SU-DHL-6 (cell line): ENCODE measurements around the gene LRGUK.

Source experiments
- H2AFZ ChIP-seq: fragments of 200-600 bp; sonication (generic); 2 replicates; pipeline ENCODE4 v1.6.1; 2014; ENCODE audit warnings: low read depth, mild to moderate bottlenecking, moderate library complexity, mixed read lengths, antibody characterized with exemption, low read length; ENCODE audit not compliant: severe bottlenecking
- H3F3A ChIP-seq: fragments of 200-600 bp; shearing (Covaris generic); 2 replicates; pipeline ENCODE4 v1.6.0; 2016; ENCODE audit warnings: antibody characterized with exemption, mild to moderate bottlenecking; ENCODE audit not compliant: insufficient read depth
- H3K27ac ChIP-seq: fragments of 200-600 bp; sonication (generic); 2 replicates; pipeline ENCODE4 v1.5.1; 2016; ENCODE audit warnings: low read depth, mild to moderate bottlenecking, low read length, moderate library complexity, mixed read lengths
- H3K27me3 ChIP-seq: fragments of 200-600 bp; sonication (generic), shearing (Covaris generic); 2 replicates; pipeline ENCODE4 v1.6.0; 2014; ENCODE audit warnings: mild to moderate bottlenecking, low read length
- H3K36me3 ChIP-seq: fragments of 200-600 bp; sonication (generic); 2 replicates; pipeline ENCODE4 v1.6.1; 2014; ENCODE audit warnings: mild to moderate bottlenecking, low read length, mixed read lengths
- H3K4me2 ChIP-seq: fragments of 300-600, 200-600 bp; shearing (Covaris generic), sonication (generic); 2 replicates; pipeline ENCODE4 v1.6.0; 2014; ENCODE audit warnings: low read length, low read depth, mild to moderate bottlenecking; ENCODE audit not compliant: poor library complexity, severe bottlenecking
- H3K4me3 ChIP-seq: fragments of 200-600 bp; sonication (generic); 2 replicates; pipeline ENCODE4 v1.5.1; 2014; ENCODE audit warnings: antibody characterized with exemption, low read length, mild to moderate bottlenecking, mixed read lengths; ENCODE audit not compliant: insufficient read depth, poor library complexity, severe bottlenecking
- H3K79me2 ChIP-seq: fragments of 200-600 bp; sonication (generic); 2 replicates; pipeline ENCODE4 v1.6.1; 2014; ENCODE audit warnings: mild to moderate bottlenecking, low read length, moderate library complexity; ENCODE audit not compliant: insufficient read depth
- H3K9ac ChIP-seq: fragments of 200-600 bp; sonication (generic); 2 replicates; pipeline ENCODE4 v1.7.0; 2014; ENCODE audit warnings: mild to moderate bottlenecking, low read length
- H3K9me2 ChIP-seq: fragments of 200-600 bp; sonication (generic); replicated peaks from 2 replicates; pipeline ENCODE4 v1.6.1; 2014; ENCODE audit warnings: low read length; ENCODE audit not compliant: insufficient read depth
- H3K9me3 ChIP-seq: fragments of 200-600 bp; sonication (generic); 2 replicates; pipeline ENCODE4 v1.6.1; 2014; ENCODE audit warnings: low read length, mixed read lengths; ENCODE audit not compliant: insufficient read depth
- H4K20me1 ChIP-seq: fragments of 200-600 bp; sonication (generic); 2 replicates; pipeline ENCODE4 v1.6.1; 2014; ENCODE audit warnings: low read depth, mild to moderate bottlenecking, antibody characterized with exemption, low read length, moderate library complexity, mixed read lengths
- EZH2phosphoT487 ChIP-seq: fragments of 200-600 bp; sonication (generic), shearing (Covaris generic); conservative IDR thresholded peaks from 2 replicates; pipeline ENCODE4 v1.6.1; 2018; ENCODE audit warnings: mild to moderate bottlenecking, antibody characterized with exemption, low read length, moderate library complexity, mixed read lengths
- TF ChIP-seq, protein P1 (sequence below): fragments of 200-600 bp; sonication (generic); IDR thresholded peaks from one replicate; pipeline ENCODE4 v1.5.1; 2017; ENCODE audit warnings: antibody characterized with exemption, mild to moderate bottlenecking, low read length, moderate library complexity; ENCODE audit not compliant: insufficient read depth, poor library complexity, severe bottlenecking

Gene LRGUK

GRCh38 chr7:134313543-134313942, 186.4 kb downstream of the LRGUK start:
- H3K36me3 ChIP-seq: no peaks in the 10 kb centered on the region
- H2AFZ ChIP-seq: no peak overlapping the region
- H3K9me2 ChIP-seq: no peaks in the 10 kb centered on the region
- H3K9me3 ChIP-seq: no peaks in the 10 kb centered on the region
- no peaks in the 10 kb centered on the region for H4K20me1 ChIP-seq
- no peak for TF ChIP-seq EZH2phosphoT487
- TF ChIP-seq, protein P1, sequence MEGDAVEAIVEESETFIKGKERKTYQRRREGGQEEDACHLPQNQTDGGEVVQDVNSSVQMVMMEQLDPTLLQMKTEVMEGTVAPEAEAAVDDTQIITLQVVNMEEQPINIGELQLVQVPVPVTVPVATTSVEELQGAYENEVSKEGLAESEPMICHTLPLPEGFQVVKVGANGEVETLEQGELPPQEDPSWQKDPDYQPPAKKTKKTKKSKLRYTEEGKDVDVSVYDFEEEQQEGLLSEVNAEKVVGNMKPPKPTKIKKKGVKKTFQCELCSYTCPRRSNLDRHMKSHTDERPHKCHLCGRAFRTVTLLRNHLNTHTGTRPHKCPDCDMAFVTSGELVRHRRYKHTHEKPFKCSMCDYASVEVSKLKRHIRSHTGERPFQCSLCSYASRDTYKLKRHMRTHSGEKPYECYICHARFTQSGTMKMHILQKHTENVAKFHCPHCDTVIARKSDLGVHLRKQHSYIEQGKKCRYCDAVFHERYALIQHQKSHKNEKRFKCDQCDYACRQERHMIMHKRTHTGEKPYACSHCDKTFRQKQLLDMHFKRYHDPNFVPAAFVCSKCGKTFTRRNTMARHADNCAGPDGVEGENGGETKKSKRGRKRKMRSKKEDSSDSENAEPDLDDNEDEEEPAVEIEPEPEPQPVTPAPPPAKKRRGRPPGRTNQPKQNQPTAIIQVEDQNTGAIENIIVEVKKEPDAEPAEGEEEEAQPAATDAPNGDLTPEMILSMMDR: no peak
- no peak overlapping the region for H3K4me2 ChIP-seq
- H3F3A ChIP-seq: no peaks in the 10 kb centered on the region
- no peak overlapping the region for H3K27ac ChIP-seq
- no peaks in the 10 kb centered on the region for H3K27me3 ChIP-seq
- H3K79me2 ChIP-seq: peaks cover 29% of the 10 kb centered on the region; the same call in 1 of the 2 replicates
- H3K4me3 ChIP-seq: no peak overlapping the region
- H3K9ac ChIP-seq: no peak overlapping the region
